Neural cell (in vitro differentiated cells): ENCODE measurements around the gene ICE1. TPM values are rescaled to one million over a fixed set of nuclear protein-coding genes. Genes with fewer than 3 reads are reported as not detected.
"Not testable (repeated sequence)": the region's sequence is repeated elsewhere in the genome, so short reads cannot be mapped to it uniquely, and the experiment has no call there.

Experiments used
- H2AFZ ChIP-seq: fragments of 200-600, 300-800 bp; sonication (generic), shearing (Covaris generic); 2 replicates; pipeline ENCODE4 v1.6.0; 2014; ENCODE audit warnings: low read depth, mild to moderate bottlenecking, antibody characterized with exemption, low read length, moderate library complexity
- H3F3A ChIP-seq: fragments of 200-600 bp; shearing (Covaris generic); 2 replicates; pipeline ENCODE4 v1.6.1; 2016; ENCODE audit warnings: mild to moderate bottlenecking, moderate library complexity, mixed read lengths, antibody characterized with exemption, low read length; ENCODE audit not compliant: insufficient read depth, poor library complexity, severe bottlenecking
- H3K27ac ChIP-seq: fragments of 200-600, 300-800 bp; sonication (generic), shearing (Covaris generic); 2 replicates; pipeline ENCODE4 v1.5.1; 2014; ENCODE audit warnings: mild to moderate bottlenecking, low read length, moderate library complexity
- H3K27me3 ChIP-seq: fragments of 300-800, 200-600 bp; sonication (generic), shearing (Covaris generic); 2 replicates; pipeline ENCODE4 v1.6.0; 2014; ENCODE audit warnings: mild to moderate bottlenecking, low read depth, low read length, moderate library complexity; ENCODE audit not compliant: insufficient read depth
- H3K36me3 ChIP-seq: fragments of 300-800, 200-600 bp; sonication (generic), shearing (Covaris generic); 2 replicates; pipeline ENCODE4 v1.5.1; 2014; ENCODE audit warnings: mild to moderate bottlenecking, antibody characterized with exemption, low read length, moderate library complexity; ENCODE audit not compliant: insufficient read depth
- H3K4me2 ChIP-seq: fragments of 300-800, 200-600 bp; sonication (generic), shearing (Covaris generic); 2 replicates; pipeline ENCODE4 v1.6.0; 2014; ENCODE audit warnings: mild to moderate bottlenecking, low read length
- H3K4me3 ChIP-seq: fragments of 300-800, 200-600 bp; sonication (generic), shearing (Covaris generic); 2 replicates; pipeline ENCODE4 v1.5.1; 2014; ENCODE audit warnings: mild to moderate bottlenecking, low read length, moderate library complexity
- H3K79me2 ChIP-seq: fragments of 200-600 bp; shearing (Covaris generic); replicated peaks from 2 replicates; pipeline ENCODE4 v1.6.0; 2014; ENCODE audit warnings: mild to moderate bottlenecking, low read length, moderate library complexity; ENCODE audit not compliant: insufficient read depth
- H3K9ac ChIP-seq: fragments of 300-800, 200-600 bp; sonication (generic), shearing (Covaris generic); 2 replicates; pipeline ENCODE4 v1.6.1; 2016; ENCODE audit warnings: mild to moderate bottlenecking, low read length, mixed read lengths
- H3K9me2 ChIP-seq: fragments of 200-600 bp; shearing (Covaris generic); 2 replicates; pipeline ENCODE4 v1.6.1; 2016; ENCODE audit warnings: mild to moderate bottlenecking, low read length, mixed read lengths; ENCODE audit not compliant: insufficient read depth
- H3K9me3 ChIP-seq: fragments of 200-600, 300-800 bp; sonication (generic), shearing (Covaris generic); 2 replicates; pipeline ENCODE4 v1.6.1; 2016; ENCODE audit warnings: mild to moderate bottlenecking, mixed run types, low read length, moderate library complexity, mixed read lengths
- H4K20me1 ChIP-seq: fragments of 200-600 bp; shearing (Covaris generic); 2 replicates; pipeline ENCODE4 v1.6.1; 2016; ENCODE audit warnings: mild to moderate bottlenecking, mixed run types; ENCODE audit not compliant: insufficient read depth
- CTCF ChIP-seq: fragments of 450-650 bp; IDR thresholded peaks from 2 replicates; pipeline ENCODE4 v1.5.1; 2014; ENCODE audit warnings: antibody characterized with exemption, mild to moderate bottlenecking, moderate library complexity; ENCODE audit not compliant: poor library complexity, severe bottlenecking
- EP300 ChIP-seq: fragments of 450-650 bp; conservative IDR thresholded peaks from 2 replicates; pipeline ENCODE4 v1.6.1; 2014; ENCODE audit warnings: antibody characterized with exemption, mild to moderate bottlenecking, moderate library complexity; ENCODE audit not compliant: poor library complexity, severe bottlenecking
- EZH2 ChIP-seq: fragments of 200-600, 300-800 bp; shearing (Covaris generic), sonication (generic); IDR thresholded peaks from 2 replicates; pipeline ENCODE4 v1.6.1; 2014; ENCODE audit warnings: antibody characterized with exemption, low read length, borderline replicate concordance, mild to moderate bottlenecking; ENCODE audit not compliant: insufficient read depth, poor library complexity, severe bottlenecking
- MXI1 ChIP-seq: fragments of 450-650 bp; conservative IDR thresholded peaks from 2 replicates; pipeline ENCODE4 v1.6.1; 2014; ENCODE audit warnings: antibody characterized with exemption, mild to moderate bottlenecking; ENCODE audit not compliant: poor library complexity, severe bottlenecking
- POLR2AphosphoS5 ChIP-seq: IDR thresholded peaks from 2 replicates; pipeline ENCODE4 v1.6.1; 2012
- RAD21 ChIP-seq: fragments of 450-650 bp; conservative IDR thresholded peaks from 2 replicates; pipeline ENCODE4 v1.6.1; 2014; ENCODE audit warnings: antibody characterized with exemption, mild to moderate bottlenecking, moderate library complexity
- REST ChIP-seq: IDR thresholded peaks from 2 replicates; pipeline ENCODE4 v1.6.1; 2012; ENCODE audit warnings: borderline replicate concordance
- SMC3 ChIP-seq: fragments of 450-650 bp; conservative IDR thresholded peaks from 2 replicates; pipeline ENCODE4 v1.6.1; 2014; ENCODE audit warnings: antibody characterized with exemption, mild to moderate bottlenecking, moderate library complexity; ENCODE audit not compliant: poor library complexity
- TAF1 ChIP-seq: IDR thresholded peaks from 2 replicates; pipeline ENCODE4 v1.6.1; 2012; ENCODE audit warnings: low read depth
- polyA plus RNA-seq: library from polyadenylated mRNA; depleted of rRNA; stranded (reverse); fragments of >200 nt; gene quantifications from 2 replicates; pipeline ENCODE4 v1.2.3, GENCODE V29; 2014

Gene ICE1
- polyA plus RNA-seq, 1 donor from 2014 or later = 22.1 TPM

- H4K20me1 ChIP-seq = no peaks in the 10 kb centered on the region
- H3K9ac ChIP-seq = no peak overlapping the region
- no peaks in the 10 kb centered on the region for H3K27me3 ChIP-seq
- no peak overlapping the region for H3K27ac ChIP-seq
- H3K4me3 ChIP-seq = no peak overlapping the region
- no peaks in the 10 kb centered on the region for H3F3A ChIP-seq
- TF ChIP-seq RAD21 = no peak
- TF ChIP-seq CTCF = no peak
- TF ChIP-seq POLR2AphosphoS5 = no peak
- no peak for TF ChIP-seq EP300
- no peak for TF ChIP-seq REST
- TF ChIP-seq EZH2 = no peak
- TF ChIP-seq MXI1 = no peak
- no peak for TF ChIP-seq SMC3
- TF ChIP-seq TAF1 = no peak
- H3K9me3 ChIP-seq = no peaks in the 10 kb centered on the region
- H3K79me2 ChIP-seq = no peaks in the 10 kb centered on the region
- H2AFZ ChIP-seq = no peak overlapping the region
- peaks cover 4% of the 10 kb centered on the region for H3K36me3 ChIP-seq
- H3K4me2 ChIP-seq = no peak overlapping the region
- no peaks in the 10 kb centered on the region for H3K9me2 ChIP-seq
Measured at GRCh38 chr5:5490774-5491347, 68.4 kb downstream of the ICE1 start.

GRCh38 chr5:5492087-5492933 lies 69.8 kb downstream of the ICE1 start:
- H3K4me3 ChIP-seq = no peak overlapping the region
- no peaks in the 10 kb centered on the region for H4K20me1 ChIP-seq
- no peak overlapping the region for H3K4me2 ChIP-seq
- H3K36me3 ChIP-seq = peaks cover 4% of the 10 kb centered on the region
- no peaks in the 10 kb centered on the region for H3K27me3 ChIP-seq
- no peaks in the 10 kb centered on the region for H3K9me3 ChIP-seq
- TF ChIP-seq TAF1 = no peak
- peak; percentile 91 for TF ChIP-seq SMC3
- TF ChIP-seq RAD21 = peak; percentile 94
- TF ChIP-seq MXI1 = no peak
- TF ChIP-seq EZH2 = no peak
- TF ChIP-seq REST = no peak
- TF ChIP-seq CTCF = peak; percentile 89
- TF ChIP-seq EP300 = no peak
- TF ChIP-seq POLR2AphosphoS5 = no peak
- no peak overlapping the region for H3K27ac ChIP-seq
- H3K79me2 ChIP-seq = no peaks in the 10 kb centered on the region
- no peak overlapping the region for H3K9ac ChIP-seq
- H3K9me2 ChIP-seq = no peaks in the 10 kb centered on the region
- no peaks in the 10 kb centered on the region for H3F3A ChIP-seq
- H2AFZ ChIP-seq = no peak overlapping the region

- H3K9ac ChIP-seq, H3K36me3 ChIP-seq, H3F3A ChIP-seq, H3K27me3 ChIP-seq, H3K9me2 ChIP-seq, H3K4me3 ChIP-seq, H3K9me3 ChIP-seq, H4K20me1 ChIP-seq, H3K27ac ChIP-seq, H3K4me2 ChIP-seq, H2AFZ ChIP-seq, H3K79me2 ChIP-seq: not testable (repeated sequence)
Measured at GRCh38 chr5:5492934-5493271, 70.4 kb downstream of the ICE1 start.
